GM18526 (cell line): ENCODE results near the gene VOPP1.

Source experiments
- POLR2A ChIP-seq: IDR thresholded peaks from 3 replicates; pipeline ENCODE4 v1.6.1; 2011; ENCODE audit not compliant: insufficient read length; ENCODE audit errors: extremely low read depth

The VOPP1 gene

GRCh38 chr7:55509322-55509721 lies 63.0 kb downstream of the VOPP1 start:
- no peak for TF ChIP-seq POLR2A

GRCh38 chr7:55508221-55509011 lies 63.9 kb downstream of the VOPP1 start:
- TF ChIP-seq POLR2A = no peak

GRCh38 chr7:55507743-55508142 lies 64.6 kb downstream of the VOPP1 start:
- no peak for TF ChIP-seq POLR2A

- TF ChIP-seq POLR2A = no peak
These were observed 67.2 kb downstream of the VOPP1 start for GRCh38 chr7:55504967-55505658.

GRCh38 chr7:55504093-55504859 lies 68.0 kb downstream of the VOPP1 start:
- no peak for TF ChIP-seq POLR2A

GRCh38 chr7:55502858-55503440 lies 69.4 kb downstream of the VOPP1 start:
- TF ChIP-seq POLR2A = no peak

GRCh38 chr7:55502124-55502857 lies 70.0 kb downstream of the VOPP1 start:
- TF ChIP-seq POLR2A = no peak

GRCh38 chr7:55501611-55502010 lies 70.7 kb downstream of the VOPP1 start:
- TF ChIP-seq POLR2A = no peak

GRCh38 chr7:55500117-55500756 lies 72.1 kb downstream of the VOPP1 start:
- TF ChIP-seq POLR2A = no peak

- no peak for TF ChIP-seq POLR2A
These were observed 72.7 kb downstream of the VOPP1 start for GRCh38 chr7:55499591-55499990.

- TF ChIP-seq POLR2A = no peak
These were observed 73.5 kb downstream of the VOPP1 start for GRCh38 chr7:55498770-55499169.

- no peak for TF ChIP-seq POLR2A
These were observed 74.2 kb downstream of the VOPP1 start for GRCh38 chr7:55498142-55498541.

GRCh38 chr7:55497521-55497920 lies 74.8 kb downstream of the VOPP1 start:
- no peak for TF ChIP-seq POLR2A

GRCh38 chr7:55496906-55497305 lies 75.4 kb downstream of the VOPP1 start:
- TF ChIP-seq POLR2A = no peak
